Left lung (tissue), 10 donors: ENCODE results near the gene GALNTL6. TPM values are rescaled to one million over a fixed set of nuclear protein-coding genes. Genes with fewer than 3 reads are reported as not detected.

ENCODE experiments used
- ATAC-seq: fragments of 200-7000 bp; cut with Tn5 transposase; one replicate; pipeline ENCODE4 v1.9.1; 2020; ENCODE audit warnings: moderate library complexity
- DNase-seq, 4 donors: peaks; one replicate each; pipeline ENCODE4 v3.0.0-alpha.2; 2013 to 2020
- H3K27ac ChIP-seq, 2 donors: fragments of 200-600 bp; sonication (generic) in 1 of 2; one replicate each; pipeline versions ENCODE4 v1.5.0 to v1.8.0; 2020 to 2021
- H3K27me3 ChIP-seq, 2 donors: fragments of 200-600 bp; sonication (generic) in 1 of 2; one replicate each; pipeline versions ENCODE4 v1.5.0 to v1.8.0; 2020 to 2021
- H3K36me3 ChIP-seq, 2 donors: fragments of 200-600 bp; sonication (generic) in 1 of 2; one replicate each; pipeline versions ENCODE4 v1.5.0 to v1.8.0; 2020 to 2021
- H3K4me1 ChIP-seq, 2 donors: fragments of 200-600 bp; one replicate each; pipeline ENCODE4 v1.8.0; 2021
- H3K4me3 ChIP-seq, 2 donors: fragments of 200-600 bp; sonication (generic) in 1 of 2; one replicate each; pipeline versions ENCODE4 v1.5.0 to v1.8.0; 2020 to 2021; ENCODE audit warnings: mild to moderate bottlenecking in 1 of 2
- H3K9me3 ChIP-seq, 2 donors: fragments of 200-600 bp; sonication (generic) in 1 of 2; one replicate each; pipeline versions ENCODE4 v1.5.0 to v1.8.0; 2020 to 2021
- intact Hi-C, 2 donors: fragments of 100-400 bp; cut with DNase I; formaldehyde crosslinking; loops; one replicate each; pipeline versions ENCODE4 v1.11.2 to v1.14.2; 2022
- polyA plus RNA-seq, 6 donors: library from polyadenylated mRNA; unstranded; fragments of 120-200 nt; gene quantifications; one replicate each; pipeline ENCODE4 v1.2.1, GENCODE V29; 2013; ENCODE audit not compliant: insufficient read length in 6 of 6
- total RNA-seq, 2 donors: library from RNA; stranded (reverse); fragmentation: NEBNext Ultra II Directional; extraction: Animal tissue kit (Norgen Biotek cat#: 25700); gene quantifications; one replicate each; pipeline ENCODE4 v1.2.1, GENCODE V29; 2021
- TF ChIP-seq, protein P1 (sequence below), 2 donors: fragments of 200-600 bp; sonication (generic) in 1 of 2; IDR thresholded peaks; one replicate each; pipeline versions ENCODE4 v1.5.0 to v1.8.0; 2021; ENCODE audit warnings: antibody characterized with exemption in 2 of 2
- donor health status: DM: no; HTN: yes; CAD: no.
- donor health status: DM: no; HTN: no; CAD: no.

Gene GALNTL6
- total and polyA plus RNA-seq, 8 donors: 0.11 to 0.16 (median 0.13) TPM; not detected in 5

DNA sequence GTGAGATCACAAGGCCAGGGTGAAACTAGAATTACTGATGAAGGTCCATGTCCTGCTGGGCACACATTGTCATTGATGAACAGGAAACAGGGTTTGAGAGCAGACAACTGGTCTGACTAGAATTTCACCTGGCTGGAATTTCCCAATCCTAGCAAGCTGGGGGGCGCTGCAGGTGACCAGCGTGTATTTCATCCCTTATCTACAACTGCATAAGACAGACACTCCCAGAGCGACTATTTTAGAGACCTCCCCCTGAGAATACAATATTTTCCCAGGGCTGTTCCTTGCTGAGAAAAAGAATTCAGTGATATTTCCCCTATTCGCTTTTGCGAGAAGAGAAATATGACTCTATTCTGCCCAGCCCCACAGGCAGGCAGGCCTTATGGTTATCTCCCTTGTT is 922.8 kb downstream of the GALNTL6 start:
- intact Hi-C loops: no loop called here

DNA sequence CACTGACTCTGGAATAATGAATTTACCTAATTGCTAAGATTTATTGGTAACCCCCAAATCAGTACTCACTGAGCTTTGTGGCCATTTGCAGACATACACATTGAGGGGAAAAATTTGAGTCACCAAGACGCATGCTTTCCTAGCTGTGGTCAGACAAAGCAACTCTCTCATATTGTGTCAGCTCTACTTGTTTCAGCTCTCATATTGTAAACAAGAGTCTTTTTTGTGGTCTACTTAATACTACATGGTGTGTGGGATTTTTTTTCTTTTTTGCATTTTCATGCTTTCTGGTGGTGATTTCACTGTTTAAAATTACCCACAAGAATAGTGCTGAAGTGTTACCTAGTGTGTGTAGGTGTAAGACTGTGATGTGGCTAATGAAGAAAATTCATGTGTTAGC is 927.2 kb downstream of the GALNTL6 start:
- TF ChIP-seq, protein P1, sequence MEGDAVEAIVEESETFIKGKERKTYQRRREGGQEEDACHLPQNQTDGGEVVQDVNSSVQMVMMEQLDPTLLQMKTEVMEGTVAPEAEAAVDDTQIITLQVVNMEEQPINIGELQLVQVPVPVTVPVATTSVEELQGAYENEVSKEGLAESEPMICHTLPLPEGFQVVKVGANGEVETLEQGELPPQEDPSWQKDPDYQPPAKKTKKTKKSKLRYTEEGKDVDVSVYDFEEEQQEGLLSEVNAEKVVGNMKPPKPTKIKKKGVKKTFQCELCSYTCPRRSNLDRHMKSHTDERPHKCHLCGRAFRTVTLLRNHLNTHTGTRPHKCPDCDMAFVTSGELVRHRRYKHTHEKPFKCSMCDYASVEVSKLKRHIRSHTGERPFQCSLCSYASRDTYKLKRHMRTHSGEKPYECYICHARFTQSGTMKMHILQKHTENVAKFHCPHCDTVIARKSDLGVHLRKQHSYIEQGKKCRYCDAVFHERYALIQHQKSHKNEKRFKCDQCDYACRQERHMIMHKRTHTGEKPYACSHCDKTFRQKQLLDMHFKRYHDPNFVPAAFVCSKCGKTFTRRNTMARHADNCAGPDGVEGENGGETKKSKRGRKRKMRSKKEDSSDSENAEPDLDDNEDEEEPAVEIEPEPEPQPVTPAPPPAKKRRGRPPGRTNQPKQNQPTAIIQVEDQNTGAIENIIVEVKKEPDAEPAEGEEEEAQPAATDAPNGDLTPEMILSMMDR (IDR thresholded peaks at IDR 0.05): no peak
- H3K27me3 ChIP-seq: no peaks in the 10 kb centered on the region
- ATAC-seq (no peak), DNase-seq (no peak)
- H3K27ac ChIP-seq: no peak overlapping the region
- intact Hi-C loops: no loop called here
- no peaks in the 10 kb centered on the region for H3K4me1 ChIP-seq
- H3K4me3 ChIP-seq: no peak overlapping the region
- no peaks in the 10 kb centered on the region for H3K36me3 ChIP-seq
- peaks cover 0 to 33% of the 10 kb centered on the region in 2 donors for H3K9me3 ChIP-seq

More for the DNA sequence above, 922.8 kb downstream of the GALNTL6 start:
- Histone ChIP-seq H3K9me3 (peaks cover 0 to 64% of the 10 kb centered on the region in 2 donors), H3K4me1 (no peaks in the 10 kb centered on the region), H3K27ac (no peak overlapping the region), H3K36me3 (no peaks in the 10 kb centered on the region), H3K27me3 (no peaks in the 10 kb centered on the region), H3K4me3 (no peak overlapping the region)
- no peak for DNase-seq
- TF ChIP-seq, protein P1 (IDR thresholded peaks at IDR 0.05): no peak
- no peak for ATAC-seq

DNA sequence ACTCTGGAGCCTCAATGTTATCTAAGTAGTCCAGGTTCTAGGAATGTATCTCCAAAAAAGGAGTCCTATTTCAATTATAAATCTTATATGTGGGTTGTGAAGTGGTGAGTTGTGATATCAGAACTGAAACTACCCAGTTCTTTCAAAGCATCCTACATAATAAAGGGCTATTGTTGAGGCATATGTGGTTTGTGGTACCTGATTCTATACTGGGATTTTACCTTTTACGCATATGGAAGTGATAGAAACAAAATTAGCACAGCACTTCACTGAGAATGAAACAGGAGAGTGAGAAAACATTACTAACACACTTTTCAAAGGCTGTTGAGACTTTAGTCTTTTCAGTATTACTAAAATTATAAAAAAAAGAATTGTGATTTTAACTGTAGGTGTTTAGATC is 937.7 kb downstream of the GALNTL6 start:
- DNase-seq (no peak), ATAC-seq (no peak)
- H3K27me3 ChIP-seq: no peaks in the 10 kb centered on the region
- H3K36me3 ChIP-seq: no peaks in the 10 kb centered on the region
- intact Hi-C loops: no loop called here
- H3K27ac ChIP-seq: no peak overlapping the region
- TF ChIP-seq, protein P1 (IDR thresholded peaks at IDR 0.05): no peak
- H3K4me1 ChIP-seq: no peaks in the 10 kb centered on the region
- peaks cover 0 to 2% of the 10 kb centered on the region in 2 donors for H3K9me3 ChIP-seq
- no peak overlapping the region for H3K4me3 ChIP-seq

DNA sequence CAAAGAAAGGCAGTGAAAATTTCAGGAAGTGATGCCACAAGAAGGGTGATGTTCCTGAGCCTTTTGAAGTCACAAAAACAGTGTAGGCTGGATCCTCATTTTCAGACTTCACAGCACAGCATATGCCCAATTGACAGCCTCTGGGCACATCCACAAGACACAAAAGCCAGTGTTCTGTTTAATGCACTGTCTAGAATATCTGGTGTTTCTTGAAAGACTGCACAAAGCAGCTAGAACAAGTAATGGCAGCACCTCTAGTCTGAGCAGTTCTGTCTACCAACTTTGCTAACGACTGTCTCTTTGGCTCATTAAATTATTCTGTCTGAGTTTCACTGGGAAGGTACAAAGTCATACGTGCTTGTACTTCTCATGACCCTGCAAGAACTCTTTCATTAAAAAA is 938.3 kb downstream of the GALNTL6 start:
- no peak overlapping the region for H3K27ac ChIP-seq
- DNase-seq (no peak), ATAC-seq (no peak)
- no peaks in the 10 kb centered on the region for H3K36me3 ChIP-seq
- peaks cover 0 to 2% of the 10 kb centered on the region in 2 donors for H3K9me3 ChIP-seq
- TF ChIP-seq, protein P1 (IDR thresholded peaks at IDR 0.05): no peak
- no peak overlapping the region for H3K4me3 ChIP-seq
- no peaks in the 10 kb centered on the region for H3K4me1 ChIP-seq
- intact Hi-C loops: no loop called here
- H3K27me3 ChIP-seq: no peaks in the 10 kb centered on the region

DNA sequence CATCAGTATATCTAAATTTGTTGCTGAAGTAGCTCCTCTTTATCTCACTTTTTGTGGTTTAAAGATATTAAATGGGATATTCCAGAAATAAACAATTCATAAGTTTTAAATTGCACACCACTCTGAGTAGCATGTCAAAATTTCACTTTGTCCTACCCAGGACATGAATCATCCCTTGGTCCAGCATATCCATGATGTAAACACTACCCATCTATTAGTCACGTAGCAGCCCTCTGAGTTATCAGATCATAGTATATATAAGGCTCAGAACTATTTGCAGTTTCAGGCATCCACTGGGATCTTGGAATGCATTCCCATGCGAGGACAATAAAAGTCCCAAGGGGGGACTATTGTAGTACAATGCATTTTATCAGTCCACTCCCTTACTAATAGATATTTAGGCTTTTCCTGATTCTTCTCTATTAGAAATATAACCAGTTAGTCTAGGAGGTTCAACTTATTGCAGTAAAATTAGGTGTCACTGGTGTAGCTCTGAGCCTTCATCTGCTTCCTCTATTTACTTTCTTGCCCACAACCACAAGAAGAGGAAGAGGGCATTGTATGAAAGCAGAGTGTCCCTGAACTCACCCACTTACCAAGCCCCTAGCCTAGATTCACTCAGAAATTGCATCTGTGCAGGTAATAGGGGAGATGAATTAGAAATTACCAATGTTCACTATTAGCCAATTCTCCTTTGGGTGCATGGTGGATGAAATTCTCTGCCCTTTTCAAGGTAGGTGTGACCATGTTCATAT is 945.6 kb downstream of the GALNTL6 start:
- H3K4me3 ChIP-seq: no peak overlapping the region
- TF ChIP-seq, protein P1 (IDR thresholded peaks at IDR 0.05): no peak
- no peaks in the 10 kb centered on the region for H3K9me3 ChIP-seq
- H3K4me1 ChIP-seq: no peaks in the 10 kb centered on the region
- no peak overlapping the region for H3K27ac ChIP-seq
- no peaks in the 10 kb centered on the region for H3K27me3 ChIP-seq
- DNase-seq (no peak), ATAC-seq (no peak)
- no peaks in the 10 kb centered on the region for H3K36me3 ChIP-seq
- intact Hi-C loops: no loop called here
